HL-60 (cell line): Measurements from ENCODE around the gene APLNR.

ENCODE experiments used
- DNase-seq, 2 experiments: peaks; one replicate each; pipeline ENCODE4 v3.0.0-alpha.2; 2010 to 2020; ENCODE audit warnings: low read depth in 1 of 2, low spot score in 1 of 2
- H3K27ac ChIP-seq: fragments of 250-450 bp; sonication (Bioruptor Pico); replicated peaks from 2 replicates; pipeline ENCODE4 v1.5.1; 2020; ENCODE audit warnings: mild to moderate bottlenecking, moderate library complexity
- H3K27me3 ChIP-seq: fragments of 250-450 bp; sonication (Bioruptor Pico); 2 replicates; pipeline ENCODE4 v1.5.1; 2021; ENCODE audit warnings: mild to moderate bottlenecking, moderate library complexity; ENCODE audit not compliant: insufficient read depth, poor library complexity, severe bottlenecking
- H3K4me3 ChIP-seq: replicated peaks from 2 replicates; pipeline ENCODE4 v1.5.1; 2011; ENCODE audit warnings: mild to moderate bottlenecking, control low read depth, low read length; ENCODE audit not compliant: insufficient read depth
- GABPA ChIP-seq: IDR thresholded peaks from 2 replicates; pipeline ENCODE4 v1.6.1; 2012; ENCODE audit warnings: low read depth
- POLR2AphosphoS5 ChIP-seq: IDR thresholded peaks from 2 replicates; pipeline ENCODE4 v1.6.1; 2012; ENCODE audit warnings: low read depth
- SPI1 ChIP-seq: IDR thresholded peaks from 2 replicates; pipeline ENCODE4 v1.6.1; 2012; ENCODE audit warnings: low read depth, mild to moderate bottlenecking, borderline replicate concordance
- TF ChIP-seq, protein P1 (sequence below): IDR thresholded peaks from one replicate; pipeline ENCODE4 v1.5.1; 2011; ENCODE audit warnings: low read length, control low read depth, inconsistent platforms; ENCODE audit not compliant: insufficient read depth
- TF ChIP-seq, protein P2 (sequence below): IDR thresholded peaks from 2 replicates; pipeline ENCODE4 v1.6.1; 2012; ENCODE audit warnings: low read depth; ENCODE audit not compliant: insufficient replicate concordance

APLNR gene

DNA sequence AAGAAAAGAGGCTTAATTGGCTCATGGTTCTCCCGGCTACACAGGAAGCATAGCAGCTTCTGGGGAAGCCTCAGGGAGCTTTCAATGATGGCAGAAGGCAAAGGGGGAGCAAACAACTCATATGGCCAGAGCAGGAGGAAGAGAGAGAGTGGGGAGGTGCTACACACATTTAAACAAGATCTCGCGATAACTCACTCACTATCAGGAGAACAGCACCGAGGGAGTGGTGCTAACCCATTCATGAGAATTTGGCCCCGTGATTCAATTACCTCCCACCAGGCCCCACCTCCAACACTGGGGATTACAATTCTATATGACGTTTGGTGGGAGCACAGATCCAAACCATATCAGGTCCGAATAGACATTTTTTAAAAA, 41.7 kb upstream of the APLNR start:
- Histone ChIP-seq H3K4me3 (no peak overlapping the region), H3K27ac (no peak overlapping the region), H3K27me3 (no peaks in the 10 kb centered on the region)
- no peak for DNase-seq
- TF ChIP-seq, protein P1, sequence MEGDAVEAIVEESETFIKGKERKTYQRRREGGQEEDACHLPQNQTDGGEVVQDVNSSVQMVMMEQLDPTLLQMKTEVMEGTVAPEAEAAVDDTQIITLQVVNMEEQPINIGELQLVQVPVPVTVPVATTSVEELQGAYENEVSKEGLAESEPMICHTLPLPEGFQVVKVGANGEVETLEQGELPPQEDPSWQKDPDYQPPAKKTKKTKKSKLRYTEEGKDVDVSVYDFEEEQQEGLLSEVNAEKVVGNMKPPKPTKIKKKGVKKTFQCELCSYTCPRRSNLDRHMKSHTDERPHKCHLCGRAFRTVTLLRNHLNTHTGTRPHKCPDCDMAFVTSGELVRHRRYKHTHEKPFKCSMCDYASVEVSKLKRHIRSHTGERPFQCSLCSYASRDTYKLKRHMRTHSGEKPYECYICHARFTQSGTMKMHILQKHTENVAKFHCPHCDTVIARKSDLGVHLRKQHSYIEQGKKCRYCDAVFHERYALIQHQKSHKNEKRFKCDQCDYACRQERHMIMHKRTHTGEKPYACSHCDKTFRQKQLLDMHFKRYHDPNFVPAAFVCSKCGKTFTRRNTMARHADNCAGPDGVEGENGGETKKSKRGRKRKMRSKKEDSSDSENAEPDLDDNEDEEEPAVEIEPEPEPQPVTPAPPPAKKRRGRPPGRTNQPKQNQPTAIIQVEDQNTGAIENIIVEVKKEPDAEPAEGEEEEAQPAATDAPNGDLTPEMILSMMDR: no peak
- TF ChIP-seq SPI1: no peak
- TF ChIP-seq, protein P2, sequence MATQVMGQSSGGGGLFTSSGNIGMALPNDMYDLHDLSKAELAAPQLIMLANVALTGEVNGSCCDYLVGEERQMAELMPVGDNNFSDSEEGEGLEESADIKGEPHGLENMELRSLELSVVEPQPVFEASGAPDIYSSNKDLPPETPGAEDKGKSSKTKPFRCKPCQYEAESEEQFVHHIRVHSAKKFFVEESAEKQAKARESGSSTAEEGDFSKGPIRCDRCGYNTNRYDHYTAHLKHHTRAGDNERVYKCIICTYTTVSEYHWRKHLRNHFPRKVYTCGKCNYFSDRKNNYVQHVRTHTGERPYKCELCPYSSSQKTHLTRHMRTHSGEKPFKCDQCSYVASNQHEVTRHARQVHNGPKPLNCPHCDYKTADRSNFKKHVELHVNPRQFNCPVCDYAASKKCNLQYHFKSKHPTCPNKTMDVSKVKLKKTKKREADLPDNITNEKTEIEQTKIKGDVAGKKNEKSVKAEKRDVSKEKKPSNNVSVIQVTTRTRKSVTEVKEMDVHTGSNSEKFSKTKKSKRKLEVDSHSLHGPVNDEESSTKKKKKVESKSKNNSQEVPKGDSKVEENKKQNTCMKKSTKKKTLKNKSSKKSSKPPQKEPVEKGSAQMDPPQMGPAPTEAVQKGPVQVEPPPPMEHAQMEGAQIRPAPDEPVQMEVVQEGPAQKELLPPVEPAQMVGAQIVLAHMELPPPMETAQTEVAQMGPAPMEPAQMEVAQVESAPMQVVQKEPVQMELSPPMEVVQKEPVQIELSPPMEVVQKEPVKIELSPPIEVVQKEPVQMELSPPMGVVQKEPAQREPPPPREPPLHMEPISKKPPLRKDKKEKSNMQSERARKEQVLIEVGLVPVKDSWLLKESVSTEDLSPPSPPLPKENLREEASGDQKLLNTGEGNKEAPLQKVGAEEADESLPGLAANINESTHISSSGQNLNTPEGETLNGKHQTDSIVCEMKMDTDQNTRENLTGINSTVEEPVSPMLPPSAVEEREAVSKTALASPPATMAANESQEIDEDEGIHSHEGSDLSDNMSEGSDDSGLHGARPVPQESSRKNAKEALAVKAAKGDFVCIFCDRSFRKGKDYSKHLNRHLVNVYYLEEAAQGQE: no peak
- TF ChIP-seq GABPA: no peak
- no peak for TF ChIP-seq POLR2AphosphoS5

DNA sequence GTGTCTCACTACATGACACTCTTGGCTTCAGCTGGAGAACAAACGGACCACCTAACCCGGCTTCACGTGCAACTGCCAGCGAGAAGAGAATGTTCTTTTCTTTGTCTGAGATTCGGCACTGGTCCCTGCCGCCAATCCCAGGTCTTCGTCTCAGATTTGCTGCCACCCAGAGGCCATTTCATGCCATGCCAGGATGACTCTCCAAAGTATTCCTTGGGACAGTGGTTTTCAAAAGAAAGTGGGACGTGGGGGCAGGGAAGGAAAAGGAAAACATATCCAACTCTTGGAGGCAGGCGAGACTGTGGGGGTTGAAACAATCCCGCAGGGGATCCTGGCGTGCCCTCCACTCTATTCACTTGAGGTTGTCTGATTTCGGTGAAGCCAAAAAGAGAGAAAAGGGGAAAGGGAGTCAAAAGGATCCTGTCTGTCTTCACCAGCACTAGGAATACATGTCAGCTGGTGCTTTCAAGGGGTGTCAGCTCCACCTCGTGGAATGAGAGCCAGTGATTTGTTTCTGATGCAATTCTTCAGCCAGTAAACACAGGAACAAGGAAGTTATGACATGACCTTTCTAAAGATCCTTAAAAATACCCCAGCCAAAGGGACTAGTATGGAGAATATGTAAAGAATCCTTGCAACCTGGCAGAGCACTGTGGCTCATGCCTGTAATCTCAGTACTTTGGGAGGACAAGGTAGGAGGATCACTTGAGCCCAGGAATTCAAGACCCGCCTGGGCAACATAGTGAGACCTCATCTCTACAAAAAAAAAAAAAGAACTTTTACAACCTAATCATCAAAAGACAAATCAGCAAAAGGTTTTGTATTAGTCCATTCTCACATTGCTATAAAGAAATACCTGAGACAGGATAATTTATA, 41.0 kb upstream of the APLNR start:
- Histone ChIP-seq H3K27me3 (no peaks in the 10 kb centered on the region), H3K27ac (no peak overlapping the region), H3K4me3 (no peak overlapping the region)
- peak; percentile 29 to 30 for DNase-seq
- TF ChIP-seq GABPA (no peak), POLR2AphosphoS5 (no peak)
- TF ChIP-seq, protein P2: no peak
- TF ChIP-seq, protein P1: peak; percentile 76

DNA sequence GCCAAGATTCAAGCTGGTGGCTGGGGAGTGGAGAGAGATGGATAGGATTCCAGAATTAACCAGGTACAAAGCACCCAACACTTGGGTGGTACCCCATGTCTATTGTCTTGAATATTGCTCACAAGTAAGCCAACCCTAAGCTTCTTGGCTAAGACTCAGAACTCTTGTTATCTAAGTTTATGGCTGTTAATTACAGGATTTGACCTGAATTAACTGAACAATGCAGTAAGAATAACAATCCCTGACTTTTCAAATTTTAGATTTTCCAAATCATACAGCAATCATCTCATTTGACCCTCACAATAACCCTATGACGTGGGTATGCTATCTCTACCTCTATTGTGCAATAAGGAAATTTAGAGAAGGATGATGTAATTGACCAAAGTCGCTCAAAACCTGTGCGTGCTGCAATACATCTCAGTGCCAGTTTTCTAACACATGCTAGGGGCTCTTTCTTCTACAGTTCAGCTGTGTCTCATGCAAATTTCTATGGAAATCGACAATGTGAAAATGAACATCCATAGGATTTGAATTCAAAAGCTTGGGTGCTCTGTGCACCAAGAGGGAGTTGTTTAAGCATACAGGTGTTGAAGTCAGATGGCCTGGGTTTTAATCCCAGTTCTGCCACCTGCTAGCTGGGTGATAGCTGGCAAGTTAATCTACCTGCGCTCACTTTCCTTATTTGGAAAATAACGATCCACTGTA, 40.1 kb upstream of the APLNR start:
- Histone ChIP-seq H3K4me3 (no peak overlapping the region), H3K27ac (no peak overlapping the region), H3K27me3 (no peaks in the 10 kb centered on the region)
- peak; percentile 22 to 35 for DNase-seq
- TF ChIP-seq, protein P1: no peak
- TF ChIP-seq, protein P2: no peak
- no peak for TF ChIP-seq POLR2AphosphoS5
- no peak for TF ChIP-seq GABPA
